LHCN-M2 (cell line): Measurements from ENCODE around the gene GPN2. TPM values are rescaled to one million over a fixed set of nuclear protein-coding genes. Genes with fewer than 3 reads are reported as not detected.

ENCODE experiments used
- DNase-seq: peaks from one replicate; pipeline ENCODE4 v3.0.0-alpha.2; 2012; ENCODE audit warnings: low read depth
- polyA plus RNA-seq: library from polyadenylated mRNA; unstranded; fragments of >200 nt; gene quantifications from one replicate; pipeline ENCODE4 v1.2.1, GENCODE V29; 2012; ENCODE audit warnings: missing spikeins
- total RNA-seq: library from RNA; depleted of rRNA; stranded (reverse); fragments of >200 nt; gene quantifications from 2 replicates; pipeline ENCODE4 v1.2.3, GENCODE V29; 2014; rRNA removed

Gene GPN2
- total RNA-seq = 10.1 and 12.2 TPM in 2 replicates
- 29.3 TPM for polyA plus RNA-seq

GRCh38 chr1:26889551-26890466 is at the start of gene GPN2:
GPN2 (minus strand) TSS chr1:26890283; CDS start chr1:26890096, 187 bp downstream.
- peak; percentile 71 for DNase-seq

DNA sequence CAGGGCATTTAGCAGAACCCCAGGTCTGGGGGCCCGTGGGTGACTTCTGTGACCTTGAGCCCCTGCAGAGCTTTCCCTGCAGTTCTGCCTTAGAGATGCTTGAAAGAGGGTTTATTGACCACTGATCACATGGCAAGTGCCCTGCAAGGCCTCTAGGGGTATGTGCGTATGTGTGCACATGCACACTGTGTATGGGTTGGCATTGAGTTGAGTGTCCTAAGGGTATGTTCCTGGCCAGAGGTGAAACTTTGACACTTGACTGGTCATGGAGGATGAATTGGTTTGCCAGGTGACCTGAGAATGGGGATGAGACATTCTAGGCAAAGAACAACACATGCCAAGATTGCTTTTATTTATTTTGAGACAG is 48.6 kb upstream of the GPN2 start:
- no peak for DNase-seq

DNA sequence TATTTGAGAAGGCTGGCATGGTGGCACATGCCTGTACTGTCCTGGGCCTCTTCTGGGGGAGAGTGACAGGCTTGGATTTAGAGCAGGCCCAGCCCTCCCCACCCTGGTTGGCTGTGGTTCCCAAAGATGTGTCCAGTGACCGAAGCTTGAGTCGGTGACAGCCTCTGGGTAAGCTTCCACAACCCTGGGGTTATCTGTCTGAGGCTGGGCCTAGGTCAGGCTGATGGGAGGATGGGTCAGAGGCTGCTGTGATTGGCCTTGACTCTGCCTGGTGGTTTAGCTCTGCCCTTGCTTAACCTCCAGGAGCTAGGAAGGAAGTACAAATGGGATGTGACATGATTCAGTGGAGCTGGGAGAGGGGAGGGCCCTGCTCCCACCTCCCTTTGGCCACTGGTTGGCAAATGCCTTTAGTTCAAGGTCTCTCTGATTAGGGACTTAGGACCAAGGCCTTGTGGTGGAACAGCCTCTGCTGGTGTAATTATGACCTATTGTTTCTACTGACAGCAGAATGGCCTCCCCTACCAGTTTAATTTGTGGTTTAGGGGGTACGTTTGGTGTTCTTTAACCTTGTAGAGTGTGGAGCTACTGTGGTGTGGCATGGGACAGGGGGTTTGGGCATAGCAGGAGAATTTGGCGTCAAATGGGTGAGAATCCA is 48.0 kb upstream of the GPN2 start:
- no peak for DNase-seq

- DNase-seq = no peak
These were observed 46.7 kb upstream of the GPN2 start for GRCh38 chr1:26936823-26937222.

- DNase-seq = no peak
These were observed 42.4 kb upstream of the GPN2 start for GRCh38 chr1:26932531-26932930.

- peak; percentile 24 for DNase-seq
These were observed 33.6 kb upstream of the GPN2 start for GRCh38 chr1:26923711-26924110.

GRCh38 chr1:26922901-26923300 is 32.8 kb upstream of the GPN2 start:
- no peak for DNase-seq

GRCh38 chr1:26922431-26922729 is 32.3 kb upstream of the GPN2 start:
- DNase-seq = peak; percentile 18

- peak; percentile 95 for DNase-seq
These were observed 31.7 kb upstream of the GPN2 start, which contains the start of gene NUDC for GRCh38 chr1:26921540-26922430. NUDC (plus strand) TSS chr1:26921743; CDS start chr1:26921849, 106 bp downstream.

DNA sequence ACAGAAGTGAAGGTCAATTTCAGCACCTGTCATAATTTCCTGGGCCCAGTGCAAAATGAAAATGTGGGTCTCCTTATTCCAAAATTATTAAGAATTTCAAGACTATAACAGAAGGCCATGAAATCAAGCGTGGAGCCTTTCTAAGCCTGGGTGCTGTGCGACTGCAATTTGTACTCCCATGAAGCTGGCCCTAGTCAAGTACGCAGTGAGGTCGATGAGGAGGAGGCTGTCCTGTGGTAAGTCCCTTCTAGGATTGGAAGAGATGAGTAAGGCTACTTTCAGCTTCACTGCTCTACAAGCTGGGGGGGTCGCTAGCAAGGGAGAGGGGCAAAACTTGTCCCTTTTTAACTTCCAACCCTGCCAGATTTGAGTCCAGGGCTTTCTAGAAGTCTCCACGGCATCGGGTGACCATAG is 31.1 kb upstream of the GPN2 start:
- no peak for DNase-seq

GRCh38 chr1:26915204-26915842 is 25.2 kb upstream of the GPN2 start:
- no peak for DNase-seq

- DNase-seq = no peak
These were observed 23.9 kb upstream of the GPN2 start, which contains the start of gene NR0B2 for GRCh38 chr1:26913754-26914619. NR0B2 (minus strand) TSS chr1:26913975; CDS start chr1:26913940, 35 bp downstream.

- no peak for DNase-seq
These were observed 23.3 kb upstream of the GPN2 start for GRCh38 chr1:26913389-26913753.

GRCh38 chr1:26912147-26912490 is 22.0 kb upstream of the GPN2 start:
- no peak for DNase-seq

GRCh38 chr1:26911399-26912146 is 21.5 kb upstream of the GPN2 start:
- no peak for DNase-seq

DNA sequence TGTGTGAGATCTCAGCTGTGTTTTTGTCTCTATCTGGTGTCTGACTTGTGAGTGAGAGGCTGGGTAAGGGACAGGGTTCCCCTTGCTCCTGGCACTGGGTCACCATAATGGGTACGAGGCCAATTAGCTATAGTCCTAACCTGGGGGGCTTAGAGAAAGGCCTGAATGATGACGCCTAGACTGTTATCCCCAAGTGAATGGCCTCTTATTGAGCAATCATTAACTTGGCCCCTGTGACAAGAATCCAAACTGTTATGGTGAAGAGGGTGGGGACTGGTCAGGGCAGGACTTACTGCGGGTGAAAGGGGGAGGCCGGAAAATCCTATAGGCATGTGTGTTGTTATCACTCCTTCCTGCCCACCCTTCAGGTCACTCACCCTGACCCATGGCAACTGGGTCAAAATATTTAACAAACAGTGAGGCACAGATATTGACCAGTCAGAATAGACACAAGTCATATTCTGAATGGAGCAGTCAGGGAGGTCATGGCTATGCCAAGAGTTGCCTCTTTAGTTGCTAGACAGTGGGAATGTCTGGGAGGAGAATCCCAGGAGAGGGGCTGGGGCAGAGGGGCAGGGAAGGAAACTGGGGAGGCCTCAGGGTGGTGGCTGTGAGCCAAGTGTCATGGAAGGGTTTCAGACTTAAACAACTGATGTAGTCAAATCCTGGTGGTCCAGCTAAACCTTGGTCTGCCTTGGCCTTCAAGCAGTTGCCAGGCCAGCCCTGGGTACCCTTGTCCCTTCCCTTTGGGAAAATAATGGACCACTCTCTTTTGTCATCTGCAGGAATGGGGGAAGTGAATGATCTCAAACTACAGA is 20.5 kb upstream of the GPN2 start:
- DNase-seq = no peak

- DNase-seq = no peak
These were observed 19.9 kb upstream of the GPN2 start for GRCh38 chr1:26909951-26910342.

GRCh38 chr1:26907071-26907917 is 17.2 kb upstream of the GPN2 start:
- peak; percentile 81 for DNase-seq
